Forelimb muscle (tissue), 1 donor: Measurements from ENCODE around the gene IFT57. TPM values are rescaled to one million over a fixed set of nuclear protein-coding genes. Genes with fewer than 3 reads are reported as not detected.
"Not testable (repeated sequence)": the region's sequence is repeated elsewhere in the genome, so short reads cannot be mapped to it uniquely, and the experiment has no call there.

Source experiments
- DNase-seq: peaks from one replicate; pipeline ENCODE4 v3.0.0-alpha.2; 2013; ENCODE audit warnings: low read depth
- polyA plus RNA-seq: library from polyadenylated mRNA; unstranded; fragments of 120-200 nt; gene quantifications from one replicate; pipeline ENCODE4 v1.2.1, GENCODE V29; 2013; ENCODE audit not compliant: insufficient read length

The IFT57 gene
- polyA plus RNA-seq, 1 donor: 24.6 TPM

GRCh38 chr3:108159865-108160264 lies 62.4 kb downstream of the IFT57 start:
- no peak for DNase-seq

GRCh38 chr3:108159105-108159504 lies 63.1 kb downstream of the IFT57 start:
- DNase-seq: no peak

- no peak for DNase-seq
Observed at GRCh38 chr3:108158251-108158650, 64.0 kb downstream of the IFT57 start.

GRCh38 chr3:108157273-108157672 lies 65.0 kb downstream of the IFT57 start:
- no peak for DNase-seq

- no peak for DNase-seq
Observed at GRCh38 chr3:108156312-108156853, 65.8 kb downstream of the IFT57 start.

GRCh38 chr3:108155642-108156041 lies 66.6 kb downstream of the IFT57 start:
- DNase-seq: not testable (repeated sequence)

- DNase-seq: no peak
Observed at GRCh38 chr3:108153451-108153981, 68.7 kb downstream of the IFT57 start.

GRCh38 chr3:108152274-108152673 lies 70.0 kb downstream of the IFT57 start:
- DNase-seq: no peak

- DNase-seq: no peak
Observed at GRCh38 chr3:108150200-108150599, 72.0 kb downstream of the IFT57 start.

GRCh38 chr3:108146139-108146538 lies 76.1 kb downstream of the IFT57 start:
- DNase-seq: no peak

GRCh38 chr3:108145578-108145977 lies 76.6 kb downstream of the IFT57 start:
- DNase-seq: no peak

- no peak for DNase-seq
Observed at GRCh38 chr3:108137460-108137814, 84.8 kb downstream of the IFT57 start.

- DNase-seq: no peak
Observed at GRCh38 chr3:108136561-108137459, 85.4 kb downstream of the IFT57 start.

GRCh38 chr3:108134555-108134880 lies 87.7 kb downstream of the IFT57 start:
- no peak for DNase-seq

- DNase-seq: no peak
Observed at GRCh38 chr3:108133858-108134554, 88.2 kb downstream of the IFT57 start.

- DNase-seq: no peak
Observed at GRCh38 chr3:108133048-108133369, 89.2 kb downstream of the IFT57 start.

GRCh38 chr3:108131475-108132134 lies 90.6 kb downstream of the IFT57 start:
- DNase-seq: no peak

GRCh38 chr3:108130701-108131474 lies 91.3 kb downstream of the IFT57 start:
- no peak for DNase-seq

- DNase-seq: no peak
Observed at GRCh38 chr3:108130236-108130635, 92.0 kb downstream of the IFT57 start.

- DNase-seq: no peak
Observed at GRCh38 chr3:108127301-108127988, 94.8 kb downstream of the IFT57 start.

GRCh38 chr3:108126348-108126747 lies 95.9 kb downstream of the IFT57 start:
- no peak for DNase-seq
